Stimulated activated naive B cell treated with anti-CD40 and anti-IgM and Interleukin-4, amounts not matched to agents 10 μg/mL and 1 μg/mL and 100 μg/mL, for 72 hours (primary cell): ENCODE data around the gene GHR.
A peak's percentile ranks its signal among the peaks of the same experiment; 100 is the strongest.

Experiments used
- ATAC-seq, 2 donors: fragments of 150-1000 bp; cut with Tn5 transposase; replicated peaks; 2 replicates each; pipeline ENCODE4 v1.10.0; 2021; ENCODE audit warnings: moderate library complexity in 1 of 2
- DNase-seq: peaks from one replicate; pipeline ENCODE4 v3.0.0; 2021
- H3K27ac Mint-ChIP-seq: one replicate; pipeline ENCODE4 v1.8.0; 2022; ENCODE audit warnings: mild to moderate bottlenecking, mixed read lengths
- H3K27me3 Mint-ChIP-seq, 2 donors: one replicate each; pipeline ENCODE4 v1.8.0; 2022; ENCODE audit warnings: mixed read lengths in 2 of 2
- H3K36me3 Mint-ChIP-seq, 2 donors: one replicate each; pipeline ENCODE4 v1.8.0; 2022; ENCODE audit warnings: mixed read lengths in 2 of 2, mild to moderate bottlenecking in 1 of 2
- H3K4me1 Mint-ChIP-seq, 2 donors: one replicate each; pipeline ENCODE4 v1.8.0; 2022; ENCODE audit warnings: mixed read lengths in 2 of 2, mild to moderate bottlenecking in 1 of 2
- H3K4me3 Mint-ChIP-seq, 2 donors: one replicate each; pipeline ENCODE4 v1.8.0; 2022; ENCODE audit warnings: mild to moderate bottlenecking in 2 of 2, mixed read lengths in 2 of 2, moderate library complexity in 1 of 2
- H3K9me3 Mint-ChIP-seq, 2 donors: one replicate each; pipeline ENCODE4 v1.8.0; 2022; ENCODE audit warnings: mixed read lengths in 2 of 2, mild to moderate bottlenecking in 1 of 2

The GHR gene

DNA sequence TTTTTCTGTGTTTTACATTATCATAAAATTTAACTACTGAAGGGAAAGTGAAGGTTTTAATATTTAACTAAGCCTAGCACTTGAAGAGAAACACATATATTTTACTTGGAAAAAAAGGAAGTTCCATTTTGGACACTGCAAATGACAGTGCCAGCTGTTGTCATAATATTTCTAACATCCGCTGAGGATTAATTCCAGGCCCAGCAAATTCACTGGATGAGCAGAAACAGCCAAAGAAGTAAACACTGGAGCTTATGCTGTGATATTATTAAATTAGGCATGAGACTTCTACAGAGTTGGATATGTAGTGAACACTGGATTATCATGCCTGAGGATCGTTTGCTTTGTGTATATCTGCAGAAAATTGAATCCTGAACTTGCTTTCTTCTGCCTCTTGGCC lies 67.6 kb downstream of the GHR start:
- Mint-ChIP-seq H3K9me3 (no peaks in the 10 kb centered on the region), H3K27ac (no peak overlapping the region), H3K27me3 (no peaks in the 10 kb centered on the region), H3K4me3 (no peak overlapping the region), H3K36me3 (no peaks in the 10 kb centered on the region), H3K4me1 (no peaks in the 10 kb centered on the region)
- DNase-seq = no peak
- no peak for ATAC-seq

DNA sequence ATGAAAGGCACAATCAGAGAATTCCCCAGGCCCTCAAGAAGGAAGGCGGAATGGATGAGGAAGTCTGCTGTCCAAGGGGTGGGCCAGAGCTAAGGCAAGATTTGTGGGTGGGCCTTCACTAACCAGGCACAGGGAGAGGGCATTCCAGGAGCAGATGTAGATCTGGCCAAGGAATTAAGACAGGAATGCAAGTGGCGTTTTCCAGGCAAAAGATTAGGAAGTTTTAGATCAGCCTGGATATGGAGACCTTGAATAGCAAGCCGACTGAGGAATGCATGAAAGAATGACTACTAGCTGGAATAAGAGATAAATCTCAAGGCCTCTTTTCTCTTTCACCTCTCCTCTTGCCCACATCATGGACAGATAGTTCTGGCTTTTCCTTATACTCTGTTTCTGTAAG lies 68.5 kb downstream of the GHR start:
- ATAC-seq = no peak
- H3K9me3 Mint-ChIP-seq = no peaks in the 10 kb centered on the region
- DNase-seq = no peak

DNA sequence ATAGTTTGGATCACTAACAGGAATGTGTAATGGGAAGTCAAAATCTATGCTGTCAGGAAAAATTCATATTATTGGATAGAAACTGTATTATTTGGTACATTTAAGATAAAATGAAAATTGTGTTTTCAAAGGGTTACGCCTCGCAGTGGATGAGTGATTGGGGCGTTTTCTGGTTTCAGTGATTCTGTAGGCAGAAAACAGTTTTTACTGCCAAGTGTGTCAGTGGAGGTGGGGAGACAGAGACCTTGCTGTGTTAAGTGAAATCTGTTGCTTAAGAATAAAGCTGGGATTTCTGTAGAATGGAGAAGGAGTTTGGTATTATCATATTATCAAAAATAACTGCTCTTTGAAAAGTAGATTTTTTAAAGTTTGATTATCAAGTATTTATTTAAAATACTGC lies 69.7 kb downstream of the GHR start:
- Mint-ChIP-seq H3K4me3 (no peak overlapping the region), H3K9me3 (no peaks in the 10 kb centered on the region), H3K4me1 (no peaks in the 10 kb centered on the region), H3K27me3 (no peaks in the 10 kb centered on the region), H3K27ac (no peak overlapping the region), H3K36me3 (no peaks in the 10 kb centered on the region)
- ATAC-seq = no peak
- no peak for DNase-seq

More for the DNA sequence above, 68.5 kb downstream of the GHR start:
- H3K27ac Mint-ChIP-seq = no peak overlapping the region
- no peaks in the 10 kb centered on the region for H3K27me3 Mint-ChIP-seq
- no peaks in the 10 kb centered on the region for H3K4me1 Mint-ChIP-seq
- H3K36me3 Mint-ChIP-seq = no peaks in the 10 kb centered on the region
- H3K4me3 Mint-ChIP-seq = no peak overlapping the region

DNA sequence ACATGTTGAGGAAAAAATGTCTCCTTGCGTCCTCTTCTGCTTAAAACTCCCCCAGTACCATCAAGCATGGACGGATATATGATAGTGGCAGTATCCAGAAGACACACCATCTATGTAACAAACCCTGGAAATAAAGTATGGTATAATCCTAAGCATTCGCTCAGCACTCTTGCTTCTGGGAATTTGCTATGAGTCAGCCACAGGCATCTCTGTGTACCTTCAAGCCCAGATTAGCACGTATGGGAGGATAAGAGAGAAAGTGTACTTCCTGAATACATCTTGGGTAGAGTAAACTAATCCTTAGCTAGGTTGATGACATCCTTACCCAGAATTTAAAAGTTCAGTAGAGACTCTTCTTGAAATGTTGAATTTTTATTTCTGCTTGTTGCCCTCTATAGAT lies 71.2 kb downstream of the GHR start:
- Mint-ChIP-seq H3K9me3 (no peaks in the 10 kb centered on the region), H3K36me3 (no peaks in the 10 kb centered on the region), H3K4me3 (no peak overlapping the region), H3K4me1 (no peaks in the 10 kb centered on the region), H3K27me3 (no peaks in the 10 kb centered on the region), H3K27ac (no peak overlapping the region)
- ATAC-seq = no peak
- DNase-seq = no peak

DNA sequence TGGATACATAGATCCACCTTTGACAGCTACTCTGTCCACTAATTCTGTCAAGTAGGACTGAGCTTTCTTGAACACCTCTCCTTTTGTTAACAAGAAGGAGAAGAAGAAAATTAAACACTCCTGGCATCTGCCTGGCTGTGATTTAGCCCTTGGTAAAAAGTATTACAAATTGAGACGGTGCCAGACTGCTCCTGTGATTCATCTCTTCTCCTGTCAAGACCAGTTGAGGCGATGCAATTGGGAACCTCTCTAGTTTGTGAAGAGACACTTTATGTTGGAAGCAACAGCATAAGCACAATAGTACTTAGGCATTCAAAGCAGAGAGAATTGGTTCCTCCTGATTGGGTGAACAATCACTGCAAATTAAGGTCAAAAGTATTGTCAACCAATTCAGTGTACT lies 72.7 kb downstream of the GHR start:
- H3K27me3 Mint-ChIP-seq = no peaks in the 10 kb centered on the region
- no peaks in the 10 kb centered on the region for H3K36me3 Mint-ChIP-seq
- no peak overlapping the region for H3K27ac Mint-ChIP-seq
- H3K9me3 Mint-ChIP-seq = no peaks in the 10 kb centered on the region
- no peaks in the 10 kb centered on the region for H3K4me1 Mint-ChIP-seq
- DNase-seq (no peak), ATAC-seq (no peak)
- no peak overlapping the region for H3K4me3 Mint-ChIP-seq

DNA sequence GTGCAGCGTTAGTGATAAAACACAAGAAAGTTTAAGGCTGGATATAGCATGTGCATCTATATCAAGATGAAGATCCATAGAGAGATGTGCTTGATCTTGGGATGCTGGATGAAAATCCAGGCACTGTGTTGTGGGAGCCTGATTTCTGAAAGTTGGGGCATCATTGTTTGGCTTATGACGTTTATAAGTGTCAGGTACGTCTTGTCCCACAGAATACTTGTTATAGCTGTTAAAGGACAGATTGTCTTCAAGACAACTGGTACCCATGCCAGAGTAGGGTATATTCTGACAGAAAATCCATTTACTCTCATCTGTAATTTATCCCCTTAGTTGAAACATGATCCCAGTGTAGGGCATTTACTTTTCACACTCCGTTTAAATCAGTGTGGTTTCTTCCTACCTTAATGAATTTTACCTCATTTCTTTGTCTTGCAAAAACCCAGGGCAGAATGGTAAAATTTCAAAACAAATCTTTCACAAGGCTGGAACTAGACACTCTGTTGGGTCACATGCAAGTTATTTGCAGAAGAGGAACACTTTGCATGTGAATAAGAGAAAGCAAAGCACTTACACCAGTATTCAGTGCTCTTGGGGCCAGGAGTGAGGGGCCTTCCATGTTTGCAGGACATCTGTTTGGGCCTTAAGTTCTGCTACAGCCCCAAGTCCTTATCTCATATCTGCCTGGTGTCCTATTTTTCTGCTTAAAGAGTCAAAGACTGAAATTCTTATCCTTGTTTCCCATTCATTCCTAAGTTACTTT lies 73.3 kb downstream of the GHR start:
- ATAC-seq (no peak), DNase-seq (no peak)
- Mint-ChIP-seq H3K27ac (no peak overlapping the region), H3K4me3 (no peak overlapping the region), H3K36me3 (no peaks in the 10 kb centered on the region), H3K4me1 (no peaks in the 10 kb centered on the region), H3K27me3 (no peaks in the 10 kb centered on the region), H3K9me3 (no peaks in the 10 kb centered on the region)

DNA sequence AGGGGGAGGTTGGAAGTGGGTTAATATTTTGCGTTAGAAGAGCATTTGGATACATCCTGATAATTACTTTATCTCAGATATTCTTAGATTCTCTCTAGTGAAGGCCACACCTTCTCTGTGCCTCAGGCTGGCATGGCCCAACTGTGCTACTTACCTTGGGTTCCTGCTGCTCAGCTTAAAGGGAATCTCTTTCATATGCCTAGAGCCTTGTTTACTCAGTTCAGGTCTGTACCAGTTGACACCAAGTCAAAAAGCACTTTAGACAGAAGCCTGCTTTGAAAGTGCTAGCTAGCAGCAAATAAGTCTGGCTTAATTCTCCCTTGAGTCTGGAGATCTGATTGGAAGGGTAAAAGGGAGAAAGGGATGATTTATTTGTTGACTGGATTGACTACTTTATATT lies 74.8 kb downstream of the GHR start:
- H3K36me3 Mint-ChIP-seq = no peaks in the 10 kb centered on the region
- DNase-seq = no peak
- no peaks in the 10 kb centered on the region for H3K9me3 Mint-ChIP-seq
- H3K4me1 Mint-ChIP-seq = no peaks in the 10 kb centered on the region
- ATAC-seq = no peak
- peaks cover 0 to under 1% of the 10 kb centered on the region in 2 donors for H3K27me3 Mint-ChIP-seq
- H3K27ac Mint-ChIP-seq = no peak overlapping the region
- no peak overlapping the region for H3K4me3 Mint-ChIP-seq

DNA sequence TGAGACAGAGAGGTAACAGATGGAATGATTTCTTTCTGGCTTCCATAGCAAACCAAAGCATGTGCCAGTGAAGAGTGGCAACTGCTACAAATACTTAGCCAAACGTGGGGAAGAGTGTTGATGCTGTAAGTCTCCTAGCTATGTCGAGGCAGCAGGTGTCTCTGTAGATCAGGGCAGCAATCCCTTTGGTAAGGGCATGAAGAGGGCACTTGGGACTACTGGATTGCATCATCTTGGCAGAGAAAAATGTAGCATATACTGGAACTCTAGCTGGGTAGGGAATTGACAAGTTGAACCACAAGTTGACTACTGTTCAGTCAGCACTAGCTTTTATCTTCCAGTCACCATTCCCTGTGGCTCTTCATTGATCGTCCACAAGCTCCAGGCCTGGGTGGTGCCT lies 75.8 kb downstream of the GHR start:
- Mint-ChIP-seq H3K4me3 (no peak overlapping the region), H3K36me3 (no peaks in the 10 kb centered on the region), H3K27ac (no peak overlapping the region), H3K9me3 (no peaks in the 10 kb centered on the region), H3K27me3 (peaks cover 1 to 11% of the 10 kb centered on the region in 2 donors), H3K4me1 (no peaks in the 10 kb centered on the region)
- no peak for DNase-seq
- no peak for ATAC-seq

DNA sequence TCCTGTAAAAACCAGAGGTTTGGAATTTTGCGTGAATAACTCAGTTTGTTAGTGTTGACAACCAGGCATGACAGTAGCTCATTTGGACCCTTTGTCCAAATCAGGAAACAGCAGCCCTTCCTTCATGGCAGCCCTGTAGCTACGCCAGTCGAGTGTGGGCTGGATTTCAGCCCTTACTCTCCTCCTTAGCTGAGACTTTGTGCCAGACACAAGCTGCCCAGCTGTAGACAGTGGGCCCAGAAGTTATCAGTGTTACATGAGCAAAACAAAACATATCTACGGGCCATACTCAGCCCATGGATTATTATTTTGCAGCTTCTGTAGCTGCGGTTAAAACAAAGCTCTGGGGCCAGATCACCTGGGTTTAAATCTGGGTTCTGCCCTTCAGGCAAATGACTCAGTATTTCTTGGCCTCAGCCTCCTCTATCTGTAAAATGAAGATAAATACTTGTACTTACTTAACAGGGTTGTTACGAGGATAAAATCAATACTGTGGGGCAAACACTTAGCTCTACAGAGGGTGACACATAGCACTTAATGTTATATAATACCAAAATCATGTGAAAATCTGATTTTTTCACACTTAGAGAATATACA lies 76.9 kb downstream of the GHR start:
- H3K36me3 Mint-ChIP-seq = no peaks in the 10 kb centered on the region
- ATAC-seq = no peak
- no peak overlapping the region for H3K27ac Mint-ChIP-seq
- no peak for DNase-seq
- H3K4me1 Mint-ChIP-seq = no peaks in the 10 kb centered on the region
- no peak overlapping the region for H3K4me3 Mint-ChIP-seq
- H3K9me3 Mint-ChIP-seq = no peaks in the 10 kb centered on the region
- H3K27me3 Mint-ChIP-seq = peaks cover 4 to 14% of the 10 kb centered on the region in 2 donors

DNA sequence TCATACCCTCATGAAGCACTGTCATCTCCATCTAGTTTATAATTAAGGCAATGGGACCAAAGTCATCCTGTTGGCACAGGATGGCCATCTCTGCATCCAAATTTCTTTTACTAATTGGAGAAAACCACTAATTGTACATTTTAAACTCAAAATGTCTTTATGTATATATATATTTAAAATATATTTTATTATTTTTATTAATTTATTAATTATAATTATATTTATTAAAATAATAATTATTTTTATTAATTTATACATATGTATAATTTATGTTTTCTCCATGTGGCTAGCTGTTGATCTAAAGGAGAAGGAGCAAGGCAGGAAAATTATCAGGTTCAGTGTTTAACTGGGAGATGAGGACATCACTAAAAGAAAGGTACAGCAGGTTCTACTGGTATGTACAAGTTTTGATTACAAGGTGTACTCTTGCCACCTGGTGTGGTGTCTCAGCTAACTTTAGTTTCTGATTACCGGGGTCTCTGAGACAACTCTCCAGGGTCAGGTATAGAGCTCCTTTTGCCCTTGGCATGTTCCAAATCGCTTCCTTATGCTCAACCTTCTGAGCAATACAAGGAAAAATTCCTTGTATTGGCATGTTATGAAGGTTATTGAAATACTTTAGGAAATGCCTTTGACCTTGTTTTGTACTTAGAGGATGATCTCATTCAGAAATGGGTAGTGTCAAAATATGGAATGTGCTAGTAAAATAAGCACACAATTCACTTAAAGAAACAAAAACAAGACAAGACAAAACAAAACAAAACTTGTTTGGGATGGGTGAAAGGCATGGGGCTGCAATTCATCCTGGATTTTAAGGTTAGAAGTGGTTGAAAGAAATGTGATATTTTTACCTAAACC lies 79.6 kb downstream of the GHR start:
- no peaks in the 10 kb centered on the region for H3K36me3 Mint-ChIP-seq
- H3K27me3 Mint-ChIP-seq = peaks cover 4 to 14% of the 10 kb centered on the region in 2 donors
- H3K9me3 Mint-ChIP-seq = no peaks in the 10 kb centered on the region
- no peak overlapping the region for H3K27ac Mint-ChIP-seq
- H3K4me3 Mint-ChIP-seq = no peak overlapping the region
- H3K4me1 Mint-ChIP-seq = no peaks in the 10 kb centered on the region
- DNase-seq (no peak), ATAC-seq (no peak)

DNA sequence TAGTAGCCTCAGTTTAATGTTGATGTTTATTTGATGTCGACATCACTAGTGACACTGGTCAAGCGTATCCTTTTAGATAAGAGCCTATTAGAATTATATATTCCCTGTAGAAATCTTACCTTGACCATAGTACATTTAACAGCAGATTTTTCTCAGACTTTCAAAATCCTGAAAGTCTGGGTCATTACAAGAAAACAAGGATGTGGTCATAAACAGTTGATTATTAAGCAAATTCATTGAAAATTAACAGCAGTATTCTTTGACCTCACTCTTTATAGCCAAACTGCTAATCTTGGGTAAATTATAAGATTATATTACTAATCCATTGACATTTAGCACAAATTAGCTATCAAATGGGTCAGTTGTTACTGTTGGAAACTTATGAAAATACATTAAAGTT lies 83.4 kb downstream of the GHR start:
- no peaks in the 10 kb centered on the region for H3K36me3 Mint-ChIP-seq
- no peak overlapping the region for H3K4me3 Mint-ChIP-seq
- H3K4me1 Mint-ChIP-seq = no peaks in the 10 kb centered on the region
- ATAC-seq (no peak), DNase-seq (no peak)
- no peak overlapping the region for H3K27ac Mint-ChIP-seq
- H3K9me3 Mint-ChIP-seq = no peaks in the 10 kb centered on the region
- peaks cover 4 to 14% of the 10 kb centered on the region in 2 donors for H3K27me3 Mint-ChIP-seq

DNA sequence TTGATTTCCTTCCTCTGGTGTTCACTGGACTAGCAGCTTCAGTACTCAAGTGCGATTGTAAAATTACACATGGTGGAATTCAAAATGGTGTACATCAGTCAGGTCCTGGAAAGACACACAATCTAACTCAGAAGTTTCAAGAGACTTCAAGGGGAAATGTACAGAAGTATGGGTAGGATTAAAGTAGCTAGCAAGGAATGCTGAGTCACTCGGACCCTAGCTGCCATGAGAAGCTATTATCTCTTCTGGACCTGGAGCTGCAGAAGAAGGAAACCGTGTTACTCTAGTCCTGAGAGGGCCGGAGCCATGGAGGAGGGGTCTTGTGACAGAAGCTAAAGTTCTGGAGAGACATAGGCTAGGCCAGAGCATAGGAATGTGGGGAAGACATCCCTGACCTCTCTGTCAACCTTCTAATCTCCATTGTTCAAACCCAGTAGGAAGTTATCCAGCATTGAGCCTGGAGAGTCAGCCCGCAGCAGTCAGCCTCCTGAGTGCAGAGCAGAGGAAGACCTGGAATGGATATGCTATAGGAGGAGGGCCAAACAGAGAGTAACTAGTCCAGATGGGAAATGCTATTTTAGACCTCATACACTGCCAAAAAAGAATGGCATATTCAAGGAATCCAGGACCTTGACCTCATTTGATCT lies 84.3 kb downstream of the GHR start:
- Mint-ChIP-seq H3K9me3 (no peaks in the 10 kb centered on the region), H3K4me1 (no peaks in the 10 kb centered on the region), H3K27ac (peak overlapping the region; percentile 48), H3K4me3 (no peak overlapping the region), H3K36me3 (no peaks in the 10 kb centered on the region), H3K27me3 (peaks cover 4 to 14% of the 10 kb centered on the region in 2 donors)
- ATAC-seq (no peak), DNase-seq (no peak)

DNA sequence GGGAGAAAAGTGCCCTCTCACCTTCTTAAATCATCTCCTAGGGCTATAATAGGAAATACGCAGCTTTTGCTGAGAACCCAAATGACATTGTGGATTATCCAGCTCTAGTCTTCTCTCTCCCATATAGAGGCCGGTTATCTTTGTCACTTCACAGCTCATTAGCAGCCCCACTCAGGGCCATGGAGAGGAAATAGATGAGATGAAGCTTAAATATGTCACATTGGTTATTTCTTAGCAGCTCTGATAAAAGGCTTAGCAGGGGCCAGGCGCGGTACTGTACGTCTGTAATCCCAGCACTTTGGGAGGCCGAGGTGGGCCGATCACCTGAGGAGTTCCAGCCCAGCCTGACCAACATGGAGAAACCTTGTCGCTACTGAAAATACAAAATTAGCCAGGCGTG lies 90.0 kb downstream of the GHR start:
- no peak for ATAC-seq
- DNase-seq = no peak
- H3K27me3 Mint-ChIP-seq = no peaks in the 10 kb centered on the region
- H3K36me3 Mint-ChIP-seq = no peaks in the 10 kb centered on the region
- H3K9me3 Mint-ChIP-seq = no peaks in the 10 kb centered on the region
- H3K27ac Mint-ChIP-seq = no peak overlapping the region
- no peaks in the 10 kb centered on the region for H3K4me1 Mint-ChIP-seq
- no peak overlapping the region for H3K4me3 Mint-ChIP-seq

DNA sequence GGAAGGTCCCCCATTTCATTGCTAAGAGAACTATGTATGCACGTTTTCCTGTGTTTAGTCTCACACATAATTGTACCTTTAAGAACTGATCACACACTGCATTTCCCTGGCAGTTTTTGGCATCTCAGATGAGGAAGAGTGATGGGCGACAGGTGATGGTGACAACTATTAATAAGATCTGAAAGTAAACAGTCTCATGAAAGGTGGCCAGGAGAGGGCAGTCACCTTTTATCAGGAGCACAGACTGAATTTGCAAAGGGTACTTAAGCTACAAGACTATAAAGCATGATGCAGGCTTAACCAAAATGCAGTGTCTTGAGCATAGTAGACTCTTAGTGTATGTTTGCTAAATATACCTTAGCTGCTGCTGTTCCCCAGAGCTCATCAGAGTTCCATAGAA lies 91.5 kb downstream of the GHR start:
- ATAC-seq (peak; percentile 29 to 52), DNase-seq (no peak)
- H3K27me3 Mint-ChIP-seq = no peaks in the 10 kb centered on the region
- H3K27ac Mint-ChIP-seq = no peak overlapping the region
- H3K9me3 Mint-ChIP-seq = no peaks in the 10 kb centered on the region
- no peaks in the 10 kb centered on the region for H3K4me1 Mint-ChIP-seq
- no peak overlapping the region for H3K4me3 Mint-ChIP-seq
- no peaks in the 10 kb centered on the region for H3K36me3 Mint-ChIP-seq
